HT1080 (cell line): ENCODE results near the gene HIPK2. TPM values are rescaled to one million over a fixed set of nuclear protein-coding genes. Genes with fewer than 3 reads are reported as not detected.

Experiments used
- DNase-seq: peaks from one replicate; pipeline ENCODE4 v3.0.0-alpha.2; 2015; ENCODE audit warnings: low read depth
- total RNA-seq: library from RNA; depleted of rRNA; stranded (reverse); fragments of >200 nt; shearing (Covaris generic); gene quantifications from 2 replicates; pipeline ENCODE4 v1.2.3, GENCODE V29; 2014

HIPK2 gene
- total RNA-seq, 1 experiment from 2014 or later, result 20.0 TPM

DNA sequence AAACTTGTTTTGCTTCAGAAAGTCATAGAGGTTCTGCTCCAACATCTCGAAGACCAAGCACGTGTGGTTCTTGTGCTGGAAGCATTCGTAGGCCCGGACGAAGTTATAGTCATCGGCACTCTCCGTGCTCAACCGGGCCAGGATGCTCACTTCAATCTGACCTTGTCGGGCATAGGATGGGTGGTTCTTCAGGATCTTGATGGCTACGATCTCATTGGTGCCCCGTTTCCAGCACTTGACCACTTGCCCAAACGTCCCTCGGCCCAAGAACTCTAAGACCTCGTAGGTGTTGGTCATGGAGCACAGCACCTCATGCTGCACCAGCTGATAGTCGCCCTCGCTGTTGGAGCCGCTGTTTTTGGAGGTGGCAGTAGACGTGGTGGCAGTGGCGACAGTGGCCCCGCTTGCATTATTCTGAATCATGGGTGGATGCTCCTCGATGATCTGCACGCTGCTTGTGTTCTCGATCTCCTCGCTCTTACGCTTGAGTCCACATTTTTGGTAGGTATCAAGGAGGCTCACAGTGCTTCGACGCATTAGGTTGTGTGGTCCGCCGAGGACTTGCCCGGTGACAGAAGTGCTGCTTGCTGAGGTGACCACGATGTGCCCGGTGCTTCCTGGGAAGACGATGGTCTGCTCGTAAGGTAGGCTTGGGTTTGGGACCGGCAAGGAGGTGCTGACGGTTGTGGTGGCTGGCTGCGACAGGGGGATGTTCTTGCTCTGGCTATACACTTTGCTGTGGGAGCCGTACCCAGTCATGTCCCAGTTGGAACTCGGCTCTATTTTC, 61.4 kb downstream of the HIPK2 start:
- DNase-seq, result no peak

- no peak for DNase-seq
Observed at GRCh38 chr7:139715194-139715815, 62.5 kb downstream of the HIPK2 start.

GRCh38 chr7:139714163-139714901, 63.5 kb downstream of the HIPK2 start:
- DNase-seq, result no peak

DNA sequence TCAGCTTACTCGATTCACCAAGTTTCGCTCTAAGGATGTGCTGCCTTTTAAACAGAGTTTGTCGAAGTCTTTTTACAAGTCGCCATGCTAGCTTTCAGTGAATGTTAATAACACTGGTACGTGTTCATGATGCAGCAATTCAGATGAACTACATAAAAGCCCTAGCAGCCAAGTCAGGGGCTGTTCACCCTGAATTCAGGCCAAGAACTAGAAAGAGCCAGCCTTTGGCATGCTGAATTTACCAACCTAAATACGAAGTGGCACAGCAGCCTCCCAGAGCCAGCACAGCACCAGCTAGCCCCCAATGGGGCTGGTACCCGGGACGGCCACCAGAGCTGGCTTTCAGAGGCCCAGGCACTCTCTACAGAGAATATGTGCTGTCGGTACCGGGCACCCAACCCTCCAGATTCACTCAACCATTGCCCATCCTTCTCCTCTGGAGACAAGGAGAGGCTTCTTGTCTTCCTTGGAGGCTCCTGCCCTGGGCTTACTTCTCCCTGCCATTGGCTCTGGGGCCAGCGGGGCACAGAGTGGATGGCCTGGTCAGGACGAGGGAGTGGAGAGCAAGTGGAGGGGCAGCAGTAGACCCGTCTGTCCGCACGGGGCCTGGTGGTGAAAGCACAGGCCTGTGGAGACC, 64.2 kb downstream of the HIPK2 start:
- DNase-seq, result no peak

GRCh38 chr7:139713061-139713460, 64.7 kb downstream of the HIPK2 start:
- DNase-seq, result no peak

GRCh38 chr7:139711991-139712743, 65.6 kb downstream of the HIPK2 start:
- no peak for DNase-seq

- no peak for DNase-seq
Observed at GRCh38 chr7:139710036-139710435, 67.8 kb downstream of the HIPK2 start.

DNA sequence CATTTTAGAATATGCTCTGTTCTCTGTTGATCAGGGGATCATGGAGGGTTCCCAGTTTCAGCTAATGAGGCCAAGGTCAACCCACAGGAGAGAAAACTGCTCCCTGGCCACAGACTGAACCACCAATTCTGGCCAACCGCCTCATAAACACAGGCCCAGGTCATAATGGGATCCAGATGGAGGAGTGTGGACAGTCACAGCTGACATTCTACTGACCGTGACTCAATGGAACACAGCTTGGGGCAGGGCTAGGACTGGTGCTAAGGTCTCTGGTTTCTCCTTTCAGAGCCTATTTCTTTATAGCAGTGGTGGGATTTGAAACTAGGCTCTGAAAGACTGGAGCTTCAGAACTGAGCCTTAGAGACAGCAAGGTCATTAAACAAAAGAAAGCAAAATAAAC, 68.3 kb downstream of the HIPK2 start:
- no peak for DNase-seq

DNA sequence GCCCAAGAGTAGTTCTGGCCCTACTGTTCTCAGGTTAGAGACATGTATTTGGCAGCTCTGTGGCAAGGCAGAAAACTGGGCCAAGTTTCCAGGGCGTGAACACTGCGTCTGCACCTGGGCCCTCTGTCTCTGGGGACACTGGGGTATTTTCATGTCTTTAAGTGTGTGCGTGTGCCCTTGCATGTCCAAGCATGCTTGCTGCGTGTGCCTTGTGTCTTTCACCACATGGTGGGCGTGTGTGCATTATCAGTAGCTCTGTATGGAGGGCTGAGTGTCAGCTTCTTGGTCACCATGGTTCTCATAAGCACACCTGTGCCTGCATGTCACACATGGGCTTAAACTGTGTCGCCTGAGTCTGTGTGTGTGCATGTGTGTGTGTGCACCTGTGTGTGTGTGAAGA, 69.3 kb downstream of the HIPK2 start:
- no peak for DNase-seq

DNA sequence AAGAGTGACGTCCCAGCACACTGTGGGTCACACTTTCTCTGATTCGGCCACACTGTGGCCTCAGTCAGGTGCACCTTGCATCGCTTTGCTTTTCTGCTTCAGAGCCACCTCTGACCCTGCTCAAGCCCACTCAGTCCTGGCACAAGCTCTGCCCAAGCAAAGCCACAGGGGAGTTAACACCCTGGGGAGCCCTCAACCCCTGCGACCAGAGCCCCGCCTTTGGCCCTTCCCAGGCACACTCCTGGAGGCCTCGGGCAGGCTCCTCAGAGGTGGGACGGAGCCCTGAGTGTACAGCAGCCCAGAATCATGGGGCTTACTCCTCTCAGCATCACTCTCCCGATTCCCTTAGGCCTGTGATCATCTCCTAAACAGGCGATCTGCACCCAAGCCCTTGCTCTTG, 71.0 kb downstream of the HIPK2 start:
- no peak for DNase-seq

- DNase-seq, result no peak
Observed at GRCh38 chr7:139704308-139704879, 73.4 kb downstream of the HIPK2 start.

- no peak for DNase-seq
Observed at GRCh38 chr7:139703487-139704307, 74.1 kb downstream of the HIPK2 start.

DNA sequence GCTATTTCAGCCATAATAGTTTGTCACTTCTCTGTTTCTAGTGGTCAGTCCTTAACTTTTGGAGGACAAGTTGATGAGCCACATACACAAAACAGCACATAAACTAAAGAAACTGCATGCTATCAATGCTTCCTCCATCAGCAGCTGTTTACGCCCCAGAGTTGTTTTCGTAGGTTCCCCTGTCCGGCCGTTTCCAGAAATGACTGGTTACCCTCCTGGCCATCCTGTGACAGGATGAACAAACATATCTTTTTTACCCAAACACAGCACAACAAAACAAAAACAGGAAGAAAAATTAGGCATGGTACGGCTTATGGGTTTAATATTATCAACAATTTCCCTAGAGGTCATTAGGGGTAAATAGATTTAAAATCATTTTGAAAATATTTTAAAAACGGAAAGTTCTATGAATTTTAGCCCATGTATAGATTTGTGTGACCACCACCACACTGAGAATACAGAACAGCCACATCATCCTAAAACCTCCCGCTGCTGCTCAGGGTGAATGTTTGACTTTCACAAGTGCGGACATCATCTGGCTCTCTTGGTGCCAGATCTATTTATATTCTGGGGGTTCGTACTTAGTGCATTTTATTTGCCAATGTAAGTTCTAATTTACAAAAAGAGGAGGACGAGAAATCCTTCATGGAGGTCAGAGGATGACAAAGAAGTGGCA, 74.8 kb downstream of the HIPK2 start:
- no peak for DNase-seq

DNA sequence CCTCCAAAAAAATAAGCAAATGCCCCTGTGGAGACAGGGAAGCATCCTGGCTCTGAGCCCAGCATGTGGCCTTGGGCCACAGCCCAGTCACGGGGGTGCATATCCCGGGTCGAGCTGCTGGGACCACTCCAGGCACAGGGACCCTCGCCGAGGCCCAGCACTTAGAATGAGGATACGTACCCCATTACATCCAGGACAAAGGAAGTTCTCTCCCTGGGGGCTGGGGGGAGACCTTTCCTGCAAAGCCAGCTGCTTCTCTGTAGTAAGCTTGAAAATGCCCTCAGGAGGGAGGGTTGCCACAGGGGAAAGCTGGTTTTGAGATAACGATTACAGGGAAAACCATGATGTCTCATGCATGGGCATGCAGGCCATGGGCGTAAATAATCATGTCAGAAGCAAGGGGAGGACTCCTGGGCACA, 75.5 kb downstream of the HIPK2 start:
- no peak for DNase-seq

DNA sequence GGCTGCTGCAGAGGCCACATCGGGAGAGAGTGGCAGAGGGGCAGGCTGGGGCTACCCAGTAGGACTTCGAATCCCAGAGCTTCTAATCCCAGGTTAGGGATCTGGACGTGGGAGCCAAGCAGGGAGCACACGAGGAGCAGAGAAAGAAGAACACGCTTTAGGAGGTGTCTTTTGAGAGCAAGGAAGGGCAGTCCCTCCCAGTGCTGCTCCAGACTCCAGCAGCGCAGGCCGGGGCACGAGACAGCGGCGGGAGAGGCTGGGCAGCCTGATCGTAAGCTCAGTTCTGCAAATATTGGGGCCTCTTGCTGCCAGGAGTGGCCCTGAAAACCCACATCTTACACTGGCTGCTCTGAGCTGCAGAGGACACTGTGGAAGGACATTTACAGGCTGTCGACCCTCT, 75.9 kb downstream of the HIPK2 start:
- DNase-seq, result no peak

DNA sequence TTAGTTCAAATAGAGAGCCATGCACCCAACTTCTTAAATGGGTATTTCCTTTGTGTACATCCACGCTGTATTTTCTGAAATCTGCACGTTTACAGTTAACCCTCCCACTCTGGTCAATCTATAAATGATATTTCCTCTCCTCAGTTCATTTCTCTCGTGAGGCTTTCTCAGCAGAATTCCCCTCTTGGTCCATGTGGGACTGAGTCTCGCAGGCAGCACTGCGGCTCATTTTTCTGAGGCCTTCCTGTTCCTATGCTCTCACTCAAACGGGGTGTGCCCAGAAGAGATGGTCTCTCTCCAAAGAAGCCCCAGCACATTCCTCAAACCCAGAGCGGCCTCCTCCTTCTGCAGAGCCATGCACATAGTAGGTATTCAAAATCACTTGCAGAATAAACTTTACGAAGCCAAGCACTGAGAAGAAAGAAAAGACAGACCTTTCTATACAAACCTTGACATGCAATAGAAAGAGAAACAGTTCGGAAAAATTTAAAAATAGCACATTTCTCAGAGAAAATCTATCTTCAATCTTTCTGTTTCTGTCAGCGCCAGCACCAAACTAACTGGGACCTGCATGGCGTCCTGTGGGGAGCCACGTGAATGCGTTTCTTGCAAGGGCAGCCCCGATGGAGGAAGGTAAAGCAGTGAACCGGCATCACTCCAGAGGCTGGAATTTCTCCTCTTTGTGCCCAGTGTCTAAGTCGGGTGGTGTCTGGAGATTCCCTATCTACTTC, 77.1 kb downstream of the HIPK2 start:
- DNase-seq, result no peak

- DNase-seq, result no peak
Observed at GRCh38 chr7:139699640-139700504, 77.9 kb downstream of the HIPK2 start.

GRCh38 chr7:139698844-139699243, 79.0 kb downstream of the HIPK2 start:
- no peak for DNase-seq
